ENCODE data around the gene MPDU1. TPM values are rescaled to one million over a fixed set of nuclear protein-coding genes. Genes with fewer than 3 reads are reported as not detected.

MPDU1 gene
- total RNA-seq, 1 donor from 2014 or later, result 61.8 TPM

DNA sequence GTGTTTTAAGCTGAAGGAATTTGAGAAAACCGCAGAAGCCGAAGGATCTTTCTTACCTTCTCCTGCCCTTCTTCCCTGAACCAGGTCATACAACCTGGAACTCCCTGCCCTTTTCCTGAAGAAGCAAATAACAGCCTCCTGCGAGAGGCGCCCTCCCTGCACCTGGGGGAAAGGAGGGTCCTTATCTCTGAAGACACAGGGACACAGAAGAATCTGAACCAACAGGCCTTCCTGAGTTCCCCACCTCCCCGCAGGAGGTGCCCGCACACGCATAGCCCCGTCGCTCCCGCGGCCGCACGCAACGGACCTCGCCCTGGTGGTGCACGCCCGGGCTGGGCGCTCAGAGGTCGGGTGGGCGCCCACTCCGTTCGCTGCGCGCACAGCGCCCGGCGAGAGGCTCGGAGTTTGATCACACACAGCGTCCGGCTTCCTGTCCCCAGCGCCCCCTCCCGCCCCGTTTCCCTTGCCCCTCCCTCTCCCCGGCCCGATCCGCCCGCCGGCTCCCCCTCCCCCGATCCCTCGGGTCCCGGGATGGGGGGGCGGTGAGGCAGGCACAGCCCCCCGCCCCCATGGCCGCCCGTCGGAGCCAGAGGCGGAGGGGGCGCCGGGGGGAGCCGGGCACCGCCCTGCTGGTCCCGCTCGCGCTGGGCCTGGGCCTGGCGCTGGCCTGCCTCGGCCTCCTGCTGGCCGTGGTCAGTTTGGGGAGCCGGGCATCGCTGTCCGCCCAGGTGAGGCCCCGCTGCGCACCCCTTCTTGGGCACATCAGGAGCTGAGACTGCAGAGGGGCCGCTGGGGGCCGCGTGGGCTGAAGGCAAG lies 34.9 kb upstream of the MPDU1 start, which contains the start of gene TNFSF12:
TSS of gene TNFSF12 (plus strand) at position 474 of the 816 bp plus-strand sequence. CDS start at position 570, 96 bp downstream.
- peak within 1 kb of the TSS; percentile 84 for H3K4me3 Mint-ChIP-seq
- peaks cover 5% of the 10 kb centered on the region for H3K27me3 Mint-ChIP-seq
- TF ChIP-seq, protein P1, sequence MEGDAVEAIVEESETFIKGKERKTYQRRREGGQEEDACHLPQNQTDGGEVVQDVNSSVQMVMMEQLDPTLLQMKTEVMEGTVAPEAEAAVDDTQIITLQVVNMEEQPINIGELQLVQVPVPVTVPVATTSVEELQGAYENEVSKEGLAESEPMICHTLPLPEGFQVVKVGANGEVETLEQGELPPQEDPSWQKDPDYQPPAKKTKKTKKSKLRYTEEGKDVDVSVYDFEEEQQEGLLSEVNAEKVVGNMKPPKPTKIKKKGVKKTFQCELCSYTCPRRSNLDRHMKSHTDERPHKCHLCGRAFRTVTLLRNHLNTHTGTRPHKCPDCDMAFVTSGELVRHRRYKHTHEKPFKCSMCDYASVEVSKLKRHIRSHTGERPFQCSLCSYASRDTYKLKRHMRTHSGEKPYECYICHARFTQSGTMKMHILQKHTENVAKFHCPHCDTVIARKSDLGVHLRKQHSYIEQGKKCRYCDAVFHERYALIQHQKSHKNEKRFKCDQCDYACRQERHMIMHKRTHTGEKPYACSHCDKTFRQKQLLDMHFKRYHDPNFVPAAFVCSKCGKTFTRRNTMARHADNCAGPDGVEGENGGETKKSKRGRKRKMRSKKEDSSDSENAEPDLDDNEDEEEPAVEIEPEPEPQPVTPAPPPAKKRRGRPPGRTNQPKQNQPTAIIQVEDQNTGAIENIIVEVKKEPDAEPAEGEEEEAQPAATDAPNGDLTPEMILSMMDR (conservative IDR thresholded peaks at IDR 0.05), result peak; percentile 31
- H3K27ac Mint-ChIP-seq, result peak within 1 kb of the TSS; percentile 82
- no peaks in the 10 kb centered on the region for H3K36me3 Mint-ChIP-seq
- H3K4me1 Mint-ChIP-seq (ENCODE audit: unreplicated experiment), result peaks cover 13% of the 10 kb centered on the region
- H3K9me3 Mint-ChIP-seq, result no peaks in the 10 kb centered on the region
- no peak for DNase-seq (ENCODE audit: extremely low spot score, unreplicated experiment)

DNA sequence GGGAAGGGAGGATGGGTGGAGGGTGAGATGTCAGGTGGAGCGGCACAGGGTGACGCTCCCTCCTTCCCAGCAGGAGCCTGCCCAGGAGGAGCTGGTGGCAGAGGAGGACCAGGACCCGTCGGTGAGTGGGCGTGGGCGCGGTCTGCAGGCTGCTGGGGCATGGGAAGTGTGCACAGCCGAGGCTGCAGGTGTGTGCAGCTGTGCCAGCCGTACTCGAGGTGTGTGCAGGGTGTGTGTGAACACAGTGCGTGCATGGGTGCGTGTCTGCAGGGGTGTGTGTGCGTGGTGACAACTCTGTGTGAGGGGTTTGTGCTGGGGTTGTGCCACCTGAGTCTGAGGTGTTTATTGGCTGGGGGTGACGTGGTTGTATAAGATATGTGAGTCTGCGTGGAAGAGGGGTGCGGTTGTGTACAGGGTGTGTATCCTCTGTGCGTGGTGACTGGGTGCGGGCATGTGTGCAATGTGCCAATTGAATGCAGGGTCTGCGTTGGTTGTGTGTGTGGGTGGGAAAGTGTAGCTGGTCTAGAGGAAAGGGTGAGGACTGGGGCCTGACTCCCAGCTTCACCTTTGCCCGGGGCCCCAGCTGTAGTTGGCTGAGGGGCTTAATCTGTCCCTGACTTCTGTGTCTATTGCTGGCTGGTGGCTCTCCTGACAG lies 34.1 kb upstream of the MPDU1 start:
- Mint-ChIP-seq H3K27ac (peak overlapping the region; percentile 82), H3K27me3 (peaks cover 3% of the 10 kb centered on the region), H3K4me1 (ENCODE audit: unreplicated experiment) (peaks cover 13% of the 10 kb centered on the region), H3K4me3 (peak overlapping the region; percentile 82), H3K36me3 (no peaks in the 10 kb centered on the region), H3K9me3 (no peaks in the 10 kb centered on the region)
- DNase-seq (ENCODE audit: extremely low spot score, unreplicated experiment), result no peak
- TF ChIP-seq, protein P1 (conservative IDR thresholded peaks at IDR 0.05), result no peak

DNA sequence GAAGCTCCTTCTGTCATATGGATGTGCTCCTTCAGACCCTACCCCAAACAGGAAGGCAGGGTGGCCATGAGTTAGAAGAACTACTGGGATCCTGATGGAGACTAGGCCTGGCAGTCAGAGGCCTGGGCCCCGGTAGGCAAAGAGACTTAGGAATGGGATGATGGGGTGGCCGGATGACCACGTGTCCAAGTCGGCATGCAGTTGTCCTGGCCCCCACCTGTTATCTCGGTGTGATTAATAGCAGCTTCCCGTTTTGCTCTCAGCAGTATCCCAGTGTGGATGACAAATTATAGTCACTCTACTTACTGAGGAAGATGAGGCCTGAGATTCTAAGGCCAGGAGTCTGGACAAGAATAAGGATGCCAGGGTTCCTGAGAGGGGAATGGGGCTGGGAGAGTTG lies 33.3 kb upstream of the MPDU1 start:
- TF ChIP-seq, protein P1 (conservative IDR thresholded peaks at IDR 0.05), result no peak
- Mint-ChIP-seq H3K4me1 (ENCODE audit: unreplicated experiment) (peaks cover 16% of the 10 kb centered on the region), H3K9me3 (no peaks in the 10 kb centered on the region), H3K27ac (no peak overlapping the region), H3K27me3 (peaks cover 3% of the 10 kb centered on the region), H3K4me3 (peak overlapping the region; percentile 36), H3K36me3 (no peaks in the 10 kb centered on the region)
- no peak for DNase-seq (ENCODE audit: extremely low spot score, unreplicated experiment)

DNA sequence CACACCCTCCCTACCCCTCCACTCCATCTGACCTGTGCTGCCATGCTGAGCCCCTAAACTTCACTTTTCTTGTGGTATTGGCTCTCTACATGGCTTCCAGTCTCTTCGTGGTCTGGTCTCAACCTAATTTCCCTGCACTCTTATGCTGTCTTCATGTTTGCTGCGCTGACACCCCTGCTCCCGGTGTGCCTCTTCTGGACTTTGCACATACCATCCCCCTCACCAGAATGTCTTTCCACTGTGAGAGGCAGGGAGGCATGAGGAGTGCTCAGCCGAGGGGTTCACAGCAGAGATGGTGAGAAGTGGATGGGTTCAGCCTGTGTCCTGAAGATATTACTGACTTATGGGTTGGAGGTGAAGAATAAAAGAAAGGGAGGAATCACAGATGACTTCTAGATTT lies 32.3 kb upstream of the MPDU1 start:
- peak overlapping the region; percentile 18 for H3K4me3 Mint-ChIP-seq
- H3K4me1 Mint-ChIP-seq (ENCODE audit: unreplicated experiment), result peaks cover 21% of the 10 kb centered on the region
- TF ChIP-seq, protein P1 (conservative IDR thresholded peaks at IDR 0.05), result no peak
- no peaks in the 10 kb centered on the region for H3K36me3 Mint-ChIP-seq
- peak overlapping the region; percentile 52 for H3K27ac Mint-ChIP-seq
- H3K27me3 Mint-ChIP-seq, result peaks cover 3% of the 10 kb centered on the region
- DNase-seq (ENCODE audit: extremely low spot score, unreplicated experiment), result no peak
- H3K9me3 Mint-ChIP-seq, result no peaks in the 10 kb centered on the region

DNA sequence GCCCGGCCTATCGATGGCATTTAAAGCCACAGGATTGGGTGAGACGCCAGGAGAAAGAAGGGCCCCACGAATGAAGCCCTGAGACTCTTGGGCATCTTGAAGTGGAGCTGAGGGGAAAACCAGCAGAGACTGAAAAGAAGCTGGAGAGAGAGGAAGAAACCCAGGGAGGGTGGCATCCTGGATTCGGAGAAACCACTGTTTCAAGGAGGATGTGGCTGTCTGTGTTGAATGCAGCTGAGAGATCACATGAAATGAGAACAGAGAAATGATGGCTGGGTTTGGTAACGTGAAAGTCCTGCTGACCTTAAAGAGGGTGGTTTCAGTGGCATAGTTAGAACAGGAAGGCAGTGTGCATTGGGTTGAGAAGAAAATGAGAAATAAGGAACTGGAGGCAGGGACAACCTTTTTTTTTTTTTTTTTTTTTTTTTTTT lies 31.0 kb upstream of the MPDU1 start:
- Mint-ChIP-seq H3K27ac (no peak overlapping the region), H3K27me3 (peaks cover 3% of the 10 kb centered on the region), H3K4me1 (ENCODE audit: unreplicated experiment) (peaks cover 21% of the 10 kb centered on the region), H3K9me3 (no peaks in the 10 kb centered on the region), H3K36me3 (no peaks in the 10 kb centered on the region), H3K4me3 (no peak overlapping the region)
- TF ChIP-seq, protein P1 (conservative IDR thresholded peaks at IDR 0.05), result no peak
- no peak for DNase-seq (ENCODE audit: extremely low spot score, unreplicated experiment)

Data from type B pancreatic cell (in vitro differentiated cells).